ACHN (cell line): ENCODE data around the gene SLCO3A1.
"Not testable (repeated sequence)": the region's sequence is repeated elsewhere in the genome, so short reads cannot be mapped to it uniquely, and the experiment has no call there.

Experiments
- DNase-seq: peaks from one replicate; pipeline ENCODE4 v3.0.0-alpha.2; 2015
- in situ Hi-C: cut with HindIII; loops from 2 replicates; pipeline ENCODE4 v1.10.0; 2017; ENCODE audit warnings: low sequenced_read_pairs, low pct_ligation_motif_present, low pct_unique_long_range_greater_than_20kb

Gene SLCO3A1

DNA sequence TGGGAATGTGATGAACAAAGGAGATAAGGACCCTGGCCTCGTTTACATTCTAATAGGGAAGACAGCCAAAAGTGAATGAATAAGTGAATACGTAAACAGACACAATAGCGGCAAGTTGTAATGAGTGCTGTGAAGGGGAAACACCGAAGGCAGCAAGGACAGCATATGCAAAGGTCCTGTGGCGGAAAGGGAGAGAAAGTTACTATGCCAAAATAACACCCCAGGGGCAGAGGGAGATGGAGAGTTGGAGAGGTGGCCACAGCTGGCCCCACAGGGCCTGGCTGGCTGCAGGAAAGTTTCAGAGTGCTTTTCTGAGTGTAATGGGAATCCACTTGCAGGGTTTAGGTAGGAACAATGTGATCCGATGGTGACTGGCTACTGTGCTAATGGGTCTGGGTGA, 91.9 kb downstream of the SLCO3A1 start:
- DNase-seq: no peak
- in situ Hi-C loops: no loop called here

DNA sequence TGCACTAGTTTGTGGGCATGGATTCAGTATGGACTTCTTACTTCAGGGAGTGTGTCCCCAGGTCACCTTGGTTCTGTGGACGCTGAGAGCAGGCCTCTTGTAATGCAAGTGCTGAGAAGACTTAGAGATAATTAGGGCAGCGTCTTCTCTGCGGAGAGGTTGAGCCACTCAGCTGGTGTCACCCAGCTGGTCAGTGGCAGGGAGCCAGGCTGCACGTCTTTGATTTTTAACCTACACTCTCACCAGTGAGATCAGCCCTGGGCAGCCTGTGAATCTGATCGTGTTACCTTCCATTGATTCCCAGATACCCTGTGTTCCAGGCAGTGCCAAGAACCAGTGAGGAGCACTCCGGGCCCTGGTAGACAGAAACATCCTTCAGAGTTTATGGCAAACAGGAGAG, 92.6 kb downstream of the SLCO3A1 start:
- in situ Hi-C loops: no loop called here
- DNase-seq: no peak

DNA sequence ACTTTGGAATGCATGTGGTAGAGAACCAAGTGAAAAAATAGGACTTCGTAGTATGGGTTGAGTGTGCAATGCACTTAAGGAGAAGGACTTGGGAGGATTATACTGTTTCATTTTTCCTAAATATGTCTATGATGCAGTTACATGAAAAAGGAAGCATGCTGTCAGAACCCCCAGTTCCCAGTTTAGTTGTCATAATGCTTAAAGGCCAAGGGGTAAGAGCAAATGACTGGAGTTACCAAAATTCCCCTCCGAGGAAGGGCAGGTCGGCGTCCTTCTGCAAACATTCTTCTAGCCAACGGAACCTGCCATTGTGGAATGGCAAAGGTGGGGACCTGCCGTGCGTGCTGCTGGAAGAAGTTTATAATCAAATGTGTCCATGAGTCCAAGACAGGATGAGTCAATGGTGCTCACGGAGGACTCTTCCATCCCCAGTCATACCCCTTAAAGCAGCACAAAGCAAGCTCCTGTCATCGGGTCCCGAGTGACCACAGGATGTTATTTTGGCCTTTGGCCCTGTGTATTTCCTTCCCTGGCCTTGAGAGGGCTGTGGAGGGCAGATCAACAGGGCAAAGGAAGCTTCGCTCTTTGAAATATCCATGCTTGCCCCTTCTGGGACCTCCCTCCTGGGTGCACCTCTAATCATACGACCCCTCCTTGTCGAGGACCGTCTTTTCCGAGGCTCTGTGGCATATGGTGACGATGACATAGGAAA, 93.2 kb downstream of the SLCO3A1 start:
- DNase-seq: no peak

DNA sequence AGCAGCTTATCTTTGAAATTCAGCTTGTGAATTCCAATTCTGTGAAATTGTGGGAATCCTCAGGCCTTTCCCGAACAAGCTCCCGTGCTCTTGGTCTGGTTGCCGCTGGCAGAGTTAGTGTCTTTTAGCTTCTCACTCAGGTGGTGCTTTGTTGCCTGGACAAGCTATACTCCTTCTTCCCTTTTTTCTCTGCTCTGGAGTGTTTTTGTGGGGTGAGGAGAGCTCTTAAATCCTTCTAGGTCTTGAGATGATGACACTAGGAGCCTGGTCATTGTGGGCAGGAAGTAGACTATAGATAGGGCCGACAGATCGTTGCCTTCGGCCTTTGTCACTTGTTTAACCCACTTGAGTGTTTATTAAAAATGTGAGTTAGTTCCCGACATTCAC, 93.8 kb downstream of the SLCO3A1 start:
- in situ Hi-C loops: no loop called here
- no peak for DNase-seq

More for the DNA sequence above, 93.2 kb downstream of the SLCO3A1 start:
- in situ Hi-C loops: no loop called here

DNA sequence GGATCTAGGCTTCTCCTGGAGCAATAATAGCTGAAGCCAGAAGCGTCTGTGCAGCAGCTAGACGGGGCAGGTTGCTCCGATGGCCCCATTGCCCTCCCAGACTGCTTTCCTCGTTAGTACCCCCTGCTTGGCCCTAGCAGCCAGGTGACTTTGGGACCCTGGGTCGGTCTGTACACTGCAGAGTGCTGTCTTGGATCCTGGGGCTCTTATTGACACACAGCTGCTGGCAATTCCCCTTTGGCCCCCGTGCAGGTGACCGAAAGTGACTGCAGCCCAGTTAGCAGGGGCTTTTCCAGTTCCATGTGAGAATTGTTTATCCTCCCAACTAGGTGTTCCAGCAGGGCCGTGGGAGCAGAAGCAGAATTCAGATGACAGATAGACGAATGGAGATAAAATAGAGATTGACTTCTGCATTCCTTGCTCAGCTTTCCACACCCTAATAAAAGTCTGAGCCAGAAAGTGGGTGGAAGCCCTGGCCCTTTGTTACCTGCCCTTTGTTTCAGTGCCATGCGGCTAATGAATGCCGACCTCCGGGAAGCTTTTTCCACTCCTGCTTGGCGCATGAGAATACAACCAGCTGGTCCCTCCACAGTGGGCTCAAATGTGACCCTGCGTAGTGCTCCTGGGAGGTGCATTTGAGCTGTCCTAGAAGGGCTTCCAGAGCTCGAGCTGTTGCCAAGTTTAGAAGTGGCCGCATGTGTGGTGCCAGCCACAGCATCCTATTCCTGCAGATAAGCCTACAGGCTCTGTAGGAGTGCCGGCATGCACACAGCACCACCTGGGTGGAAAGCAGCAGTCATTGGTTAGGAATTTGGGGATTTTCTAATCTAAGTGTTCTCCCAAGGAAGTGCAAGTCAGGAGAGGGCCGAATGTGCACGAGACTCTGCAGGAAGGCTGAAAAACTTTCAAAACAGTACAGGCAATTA, 94.4 kb downstream of the SLCO3A1 start:
- DNase-seq: peak; percentile 76
- in situ Hi-C loops: no loop called here

DNA sequence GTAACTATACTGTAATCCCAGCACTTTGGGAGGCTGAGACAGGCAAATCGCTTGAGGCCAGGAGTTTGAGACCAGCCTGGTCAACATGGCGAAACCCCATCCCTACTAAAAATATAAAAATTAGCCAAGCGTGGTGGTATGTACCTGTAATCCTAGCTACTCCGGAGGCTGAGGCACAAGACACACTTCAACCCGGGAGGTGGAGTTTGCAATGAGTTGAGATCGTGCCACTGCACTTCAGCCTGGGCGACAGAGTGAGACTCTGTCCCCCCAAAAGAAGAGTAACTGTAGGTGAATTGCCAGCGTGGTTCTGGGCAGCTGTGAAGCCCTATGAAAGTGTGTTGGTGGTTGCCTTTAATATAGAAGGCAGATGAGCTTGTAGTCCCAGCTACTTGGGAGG, 95.9 kb downstream of the SLCO3A1 start:
- in situ Hi-C loops: no loop called here
- DNase-seq: no peak

DNA sequence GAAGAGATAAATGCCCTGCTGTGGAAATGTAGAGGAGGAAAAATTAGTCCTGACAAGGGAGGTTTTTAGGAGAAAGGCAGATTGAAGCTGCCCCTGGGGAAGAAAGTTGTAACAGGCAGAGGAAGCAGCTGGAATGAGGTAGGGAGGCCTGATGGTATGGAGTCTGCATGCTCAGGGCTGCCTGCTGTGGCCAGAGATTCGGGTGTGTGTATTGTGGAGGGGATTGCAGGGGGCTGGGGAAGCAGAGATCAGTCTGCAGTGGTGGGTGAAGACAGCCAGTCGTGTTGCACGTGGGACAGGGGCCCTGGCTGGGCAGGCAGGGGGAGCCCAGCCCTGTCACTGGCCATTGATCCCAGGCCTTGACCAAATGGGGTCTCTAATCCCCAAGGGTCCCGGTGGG, 96.5 kb downstream of the SLCO3A1 start:
- in situ Hi-C loops: no loop called here

DNA sequence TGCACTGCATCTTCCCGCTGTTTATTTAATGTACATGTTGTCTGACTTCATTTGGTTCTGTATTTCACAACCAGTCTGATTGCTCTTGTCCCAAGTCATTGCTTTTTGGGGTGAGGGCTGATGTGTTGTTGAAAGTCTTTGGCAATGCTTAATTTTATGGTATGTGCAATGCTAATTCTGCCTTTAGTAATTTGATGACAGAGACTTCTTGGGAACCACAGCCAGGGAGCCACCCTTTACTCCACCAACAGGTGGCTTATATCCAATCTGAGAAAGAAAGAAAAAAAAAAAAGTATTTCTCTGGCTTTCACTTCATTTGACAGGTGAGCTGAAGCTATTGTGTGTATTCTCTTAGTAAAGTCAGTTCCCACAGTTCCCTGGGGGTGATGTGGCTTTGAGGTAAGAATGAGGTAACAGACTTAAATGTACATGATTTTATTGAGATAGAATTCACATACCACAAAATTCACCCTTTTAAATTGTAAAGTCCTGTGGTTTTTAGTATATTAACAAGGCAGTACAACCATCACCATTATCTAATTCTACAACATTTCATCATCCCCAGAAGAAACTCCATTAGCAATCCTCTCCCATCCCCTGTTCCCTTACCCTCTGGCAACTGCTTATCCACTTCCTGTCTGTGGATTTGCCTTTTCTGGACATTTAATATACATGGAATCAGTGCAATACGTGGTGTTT, 97.3 kb downstream of the SLCO3A1 start:
- no peak for DNase-seq
- in situ Hi-C loops: no loop called here

More for the DNA sequence above, 96.5 kb downstream of the SLCO3A1 start:
- no peak for DNase-seq

DNA sequence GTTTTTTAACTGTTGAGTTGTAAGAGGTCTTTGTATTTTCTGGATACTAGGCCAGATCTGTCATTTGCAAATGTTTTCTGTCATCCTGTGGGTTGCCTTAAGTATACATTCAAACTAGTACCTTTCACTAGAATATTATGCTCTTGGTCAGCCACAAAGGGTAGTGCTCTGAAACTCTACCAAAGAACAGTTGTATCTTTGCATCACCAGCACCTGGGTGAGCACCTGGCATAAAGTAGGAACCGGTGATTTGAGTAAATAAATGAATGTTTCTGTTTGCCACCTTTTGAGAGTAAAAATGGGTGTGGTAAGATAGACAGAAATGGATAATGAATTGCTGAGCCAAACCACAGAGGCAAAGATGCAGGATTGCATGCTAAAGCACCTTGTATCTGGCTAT, 98.7 kb downstream of the SLCO3A1 start:
- in situ Hi-C loops: no loop called here

DNA sequence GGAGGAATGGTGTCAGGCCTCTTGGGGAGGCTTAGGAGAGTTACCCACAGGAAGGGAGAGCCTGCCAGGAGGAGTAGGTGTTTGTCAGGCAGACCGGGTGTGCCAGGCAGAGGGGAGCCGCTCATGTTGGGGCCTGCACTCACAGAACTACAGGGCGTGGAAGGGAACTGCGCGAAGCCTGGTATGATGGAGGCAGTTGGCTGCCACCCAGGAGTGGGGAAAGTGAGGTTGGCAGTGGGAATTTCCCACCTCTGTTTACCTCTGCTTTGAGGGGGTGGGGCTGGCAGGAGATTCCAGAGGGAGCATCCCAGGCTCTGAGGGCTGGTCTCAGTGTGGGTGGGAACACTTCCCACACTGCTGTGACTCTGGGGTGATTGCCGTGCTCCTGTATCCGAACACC, 99.9 kb downstream of the SLCO3A1 start:
- no peak for DNase-seq
- in situ Hi-C loops: no loop called here

More for the DNA sequence above, 98.7 kb downstream of the SLCO3A1 start:
- DNase-seq: no peak

DNA sequence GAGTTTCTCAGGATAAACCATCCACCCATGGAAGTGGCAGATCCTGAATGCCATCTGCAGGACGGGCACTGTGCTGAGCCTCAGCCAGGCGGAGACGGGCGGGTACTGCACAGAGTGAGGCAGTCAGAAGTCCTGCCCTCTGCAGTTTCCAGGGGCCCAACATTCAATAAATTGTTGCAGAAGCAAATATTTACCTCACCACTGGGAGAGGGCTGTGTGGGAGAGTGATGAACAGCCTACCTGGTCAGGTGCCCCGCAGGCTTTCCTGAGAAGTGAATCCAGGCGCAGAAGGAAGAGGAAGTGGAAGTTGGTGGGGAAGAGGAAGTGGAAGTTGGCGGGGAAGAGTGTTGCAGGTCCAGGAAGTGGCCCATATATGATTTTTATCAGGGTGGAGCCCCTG, 100.8 kb downstream of the SLCO3A1 start:
- in situ Hi-C loops: no loop called here
- no peak for DNase-seq

DNA sequence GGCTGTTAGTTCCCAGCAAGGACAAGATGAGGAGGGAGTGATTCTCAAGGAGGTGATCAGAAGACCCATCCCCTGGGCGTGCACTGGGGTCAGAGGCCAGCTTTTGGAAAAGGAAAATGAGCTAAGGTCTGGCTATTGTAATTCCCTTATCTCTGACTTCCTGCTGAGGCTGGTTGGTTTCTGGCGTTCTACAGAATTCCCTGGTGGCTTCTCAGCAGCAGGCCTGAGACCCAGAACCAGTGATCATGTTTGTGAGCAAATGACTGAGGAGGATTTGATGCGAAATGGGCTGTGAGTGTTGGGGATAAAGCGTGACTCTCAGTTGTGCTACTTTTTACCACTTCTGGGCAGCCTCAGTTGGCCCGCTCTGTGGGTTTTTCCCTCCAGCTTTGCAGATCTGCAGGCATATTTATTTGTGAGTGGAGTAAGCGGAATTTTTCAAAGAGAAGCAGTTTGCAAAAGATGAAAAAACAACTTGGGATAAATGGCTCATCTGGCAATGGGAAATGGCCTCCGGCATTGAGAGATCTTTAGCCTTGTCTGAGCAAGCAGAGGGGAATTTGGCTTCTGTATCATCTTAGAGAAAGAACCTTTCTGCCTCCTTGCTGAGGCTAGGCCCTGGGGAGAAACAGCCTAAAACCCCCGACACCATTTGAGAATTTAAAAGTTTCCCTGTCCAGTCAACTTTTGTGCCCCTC, 102.7 kb downstream of the SLCO3A1 start:
- DNase-seq: no peak
- in situ Hi-C loops: no loop called here

DNA sequence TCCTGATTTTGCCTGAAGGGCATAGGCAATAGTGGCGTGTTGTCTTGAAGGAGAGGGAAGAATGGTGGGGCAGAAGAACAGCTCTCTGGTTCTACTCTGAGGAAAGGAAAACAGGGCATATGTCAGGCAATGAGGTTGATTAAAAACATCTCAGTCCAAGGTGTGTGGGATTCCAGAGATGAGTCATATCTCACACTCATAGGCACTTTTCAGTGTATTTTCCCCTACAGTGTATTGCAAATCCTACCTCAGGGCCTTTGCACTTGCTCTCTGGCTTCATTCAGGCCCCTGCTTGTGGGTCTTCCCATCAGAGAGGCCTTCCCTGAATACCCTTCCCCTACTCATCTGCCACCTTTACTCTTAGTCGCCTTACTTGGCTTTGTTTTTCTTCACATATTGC, 107.8 kb downstream of the SLCO3A1 start:
- in situ Hi-C loops: no loop called here

DNA sequence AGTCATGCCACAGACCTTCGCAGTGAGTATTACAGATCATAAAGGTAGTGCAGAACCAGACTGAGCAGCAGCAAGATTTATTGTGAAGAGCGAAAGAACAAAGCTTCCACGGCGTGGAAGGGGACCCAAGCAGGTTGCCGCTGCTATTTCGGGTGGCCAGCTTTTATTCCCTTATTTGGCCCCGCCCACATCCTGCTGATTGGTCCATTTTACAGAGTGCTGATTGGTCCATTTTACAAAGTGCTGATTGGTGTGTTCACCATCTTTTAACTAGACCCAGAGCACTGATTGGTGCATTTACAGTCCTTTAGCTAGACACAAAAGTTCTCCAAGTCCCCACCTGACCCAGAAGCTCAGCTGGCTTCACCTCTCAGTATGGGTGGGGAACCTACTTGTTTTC, 110.2 kb downstream of the SLCO3A1 start:
- DNase-seq, in situ Hi-C loops: not testable (repeated sequence)

More for the DNA sequence above, 107.8 kb downstream of the SLCO3A1 start:
- no peak for DNase-seq

DNA sequence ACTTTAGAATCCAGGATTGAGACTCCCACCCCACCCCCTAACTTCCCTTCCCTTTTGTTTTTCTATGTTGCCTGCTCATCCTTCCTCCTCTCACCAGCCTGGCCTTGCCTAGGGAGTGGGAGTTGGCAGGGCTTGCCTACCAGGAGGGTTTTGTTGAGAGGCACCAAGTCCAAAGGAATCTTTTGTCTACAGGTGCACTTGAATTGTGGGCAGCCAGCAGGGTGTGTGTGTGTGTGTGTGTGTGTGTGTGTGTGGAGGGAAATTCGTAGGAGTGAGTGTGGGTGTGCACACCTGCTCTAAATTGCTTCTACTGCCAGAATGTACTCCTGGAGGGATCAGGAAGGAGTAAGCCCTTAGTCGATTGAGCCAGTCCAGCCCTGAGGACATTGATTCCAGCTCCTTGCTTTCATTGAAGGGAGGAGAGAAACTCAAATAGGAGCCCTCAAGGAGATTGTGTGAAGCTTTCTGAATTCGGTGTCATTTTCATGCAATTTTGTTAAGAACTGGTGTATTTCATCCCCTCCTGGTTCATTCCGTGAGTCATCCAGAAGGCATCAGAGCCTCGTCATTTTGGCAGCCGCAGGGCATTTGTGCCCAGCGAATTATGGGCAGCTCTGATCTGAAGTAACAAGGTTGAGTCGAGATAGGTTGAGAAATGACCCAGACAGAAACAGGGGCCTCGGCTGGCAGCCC, 112.1 kb downstream of the SLCO3A1 start:
- peak; percentile 84 for DNase-seq

DNA sequence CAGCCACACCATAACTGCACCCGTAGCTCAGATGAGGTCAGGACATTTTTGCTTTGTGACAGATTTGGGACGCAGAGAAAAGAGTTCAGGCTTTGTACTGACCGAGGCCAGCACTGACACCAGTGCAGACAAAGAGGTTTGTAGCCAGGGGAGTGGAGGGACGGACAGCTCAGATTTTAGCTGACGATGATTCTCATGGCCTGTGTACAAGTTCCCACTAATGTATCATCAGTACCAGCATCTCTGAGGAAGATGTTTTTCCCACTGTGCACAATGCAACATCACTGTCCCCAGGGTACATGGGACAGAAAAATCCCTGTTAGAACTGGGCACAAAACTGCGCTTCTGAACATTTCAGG, 112.7 kb downstream of the SLCO3A1 start:
- DNase-seq: no peak
- in situ Hi-C loops: no loop called here

More for the DNA sequence above, 112.1 kb downstream of the SLCO3A1 start:
- in situ Hi-C loops: no loop called here

DNA sequence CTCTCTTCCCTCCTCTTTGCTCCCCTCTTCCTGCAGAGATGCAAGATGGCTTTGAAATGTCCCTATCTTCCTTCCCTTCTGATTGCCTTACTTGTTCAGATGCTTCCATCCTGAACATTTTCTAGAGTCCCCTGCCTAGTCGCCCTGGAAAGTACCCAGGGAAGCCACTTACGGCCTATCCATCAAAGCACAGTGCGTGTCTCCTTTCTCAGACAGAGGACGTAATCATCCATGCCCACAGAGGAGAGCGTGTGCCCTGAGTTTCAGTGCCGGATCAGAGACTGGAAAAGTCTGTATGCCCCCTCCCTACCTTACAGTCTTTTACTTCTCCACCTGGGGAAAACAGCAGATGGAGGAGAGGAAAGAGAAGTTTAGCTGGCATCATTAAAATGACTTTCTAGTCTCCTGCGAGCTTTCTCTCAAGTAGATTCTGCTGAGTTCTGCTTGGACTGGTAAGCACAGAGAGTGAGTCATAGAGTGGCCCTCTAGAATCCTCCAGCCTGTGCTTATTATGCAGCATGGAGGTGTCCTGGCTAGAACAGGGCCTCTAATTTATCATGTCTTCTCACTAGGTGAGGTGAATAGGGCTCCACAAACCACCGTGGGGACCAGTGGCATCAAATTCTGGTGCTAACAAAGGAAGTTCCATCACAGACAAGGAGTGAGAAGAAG, 114.6 kb downstream of the SLCO3A1 start:
- in situ Hi-C loops: no loop called here
- DNase-seq: peak; percentile 57

DNA sequence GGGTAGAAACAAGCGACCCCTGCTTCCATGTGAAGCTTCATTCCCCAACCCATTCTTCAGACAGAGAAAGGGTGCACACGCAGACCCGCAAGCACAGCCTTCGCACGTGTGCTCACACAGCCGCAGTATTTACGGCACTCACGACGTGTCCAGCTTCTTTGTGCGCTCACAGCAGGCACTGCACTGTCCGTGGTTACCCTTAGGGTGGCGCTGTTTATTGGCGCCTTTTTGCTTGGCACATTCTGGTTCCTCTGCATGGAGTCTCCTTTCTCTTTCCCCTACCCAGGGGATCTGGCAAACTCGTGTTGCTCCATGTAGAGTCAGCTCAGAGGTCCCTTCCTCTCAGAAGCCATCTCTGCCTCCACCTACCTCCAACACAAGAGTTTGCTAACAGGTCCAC, 115.1 kb downstream of the SLCO3A1 start:
- DNase-seq: no peak
- in situ Hi-C loops: no loop called here
